Breast epithelium (tissue), 3 donors: ENCODE measurements around the gene LRRC8A.
"Not testable (repeated sequence)": the region's sequence is repeated elsewhere in the genome, so short reads cannot be mapped to it uniquely, and the experiment has no call there.

Experiments used
- CTCF ChIP-seq, 3 donors: fragments of 450-650 bp; IDR thresholded peaks; one replicate each; pipeline ENCODE4 v1.5.1; 2016 to 2017; ENCODE audit warnings: antibody characterized with exemption in 3 of 3, mild to moderate bottlenecking in 3 of 3, moderate library complexity in 3 of 3
- POLR2A ChIP-seq: fragments of 450-650 bp; IDR thresholded peaks from one replicate; pipeline ENCODE4 v1.6.1; 2016; ENCODE audit warnings: antibody characterized with exemption, mild to moderate bottlenecking, moderate library complexity

GRCh38 chr9:128843171-128843570, 38.8 kb upstream of the LRRC8A start:
- not testable (repeated sequence) for TF ChIP-seq CTCF (IDR thresholded peaks at IDR 0.05); POLR2A
